NCI-H446 treated with DMSO at 0.1 percent for 48 hours (cell line): ENCODE data around the gene RTN4RL1.

Experiments used
- DNase-seq: peaks from one replicate; lab custom pipeline; 2025; lab: John Stamatoyannopoulos, UW

The RTN4RL1 gene

GRCh38 chr17:1918346-1919162 is 106.6 kb downstream of the RTN4RL1 start:
- no peak for DNase-seq

DNA sequence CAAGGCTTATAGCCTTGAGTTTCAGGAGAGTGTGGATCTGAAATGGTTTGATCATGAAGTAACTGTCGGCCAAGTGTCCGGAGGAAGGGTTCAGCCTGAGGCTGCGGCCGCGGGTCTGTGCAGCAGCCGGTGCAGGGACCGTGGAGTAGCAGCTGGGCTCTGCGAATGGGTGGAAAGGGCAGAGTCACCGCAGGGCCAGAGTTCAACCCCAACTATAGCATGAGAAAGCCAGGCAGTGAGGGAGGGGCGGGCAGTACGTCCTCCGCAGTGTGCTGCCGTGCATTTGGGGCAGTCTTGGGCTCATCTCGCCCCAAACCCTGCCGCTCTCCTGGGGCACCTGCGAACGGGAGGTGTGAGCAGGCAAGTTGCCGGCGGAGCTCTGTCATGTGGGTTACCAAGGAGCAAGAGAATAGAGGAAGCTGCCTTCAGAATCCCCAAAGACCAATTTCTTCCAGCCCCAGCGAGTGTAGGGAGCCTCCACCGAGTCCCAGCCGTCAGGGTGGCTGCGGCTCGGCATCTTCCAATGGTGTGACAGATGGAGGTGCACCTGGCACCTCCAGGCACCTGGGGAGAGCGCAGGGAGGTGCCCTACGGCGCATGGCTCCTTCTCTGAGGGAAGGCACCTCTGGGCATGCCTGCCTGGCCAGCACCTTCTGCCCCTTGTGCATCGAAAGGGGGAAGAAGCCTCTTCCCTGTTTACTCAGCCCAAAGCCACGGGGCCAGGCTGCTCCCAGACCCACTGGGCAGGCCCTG is 108.0 kb downstream of the RTN4RL1 start:
- no peak for DNase-seq

- no peak for DNase-seq
These were observed 108.8 kb downstream of the RTN4RL1 start for GRCh38 chr17:1916316-1916715.

- DNase-seq = no peak
These were observed 109.2 kb downstream of the RTN4RL1 start for GRCh38 chr17:1915889-1916288.

- DNase-seq = no peak
These were observed 110.5 kb downstream of the RTN4RL1 start for GRCh38 chr17:1914661-1915083.

DNA sequence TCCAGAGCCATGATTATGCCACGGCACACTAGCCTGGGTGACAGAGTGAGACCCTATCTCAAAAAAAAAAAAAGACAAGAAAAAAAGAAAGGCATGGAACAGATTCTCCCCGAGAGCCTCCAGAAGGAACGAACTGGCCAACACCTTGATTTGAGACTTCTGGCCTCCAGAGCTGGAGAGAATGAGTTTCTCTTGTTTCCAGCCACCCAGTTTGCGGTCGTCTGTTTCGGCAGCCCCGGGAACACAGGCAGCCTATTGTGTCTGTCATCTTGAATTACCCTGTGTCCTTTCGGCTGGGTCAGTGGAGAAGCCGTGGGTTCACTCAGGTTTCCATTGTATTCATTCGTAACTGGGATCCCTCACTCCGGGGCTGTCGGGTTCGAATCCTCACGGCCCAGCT is 111.4 kb downstream of the RTN4RL1 start:
- DNase-seq = no peak

DNA sequence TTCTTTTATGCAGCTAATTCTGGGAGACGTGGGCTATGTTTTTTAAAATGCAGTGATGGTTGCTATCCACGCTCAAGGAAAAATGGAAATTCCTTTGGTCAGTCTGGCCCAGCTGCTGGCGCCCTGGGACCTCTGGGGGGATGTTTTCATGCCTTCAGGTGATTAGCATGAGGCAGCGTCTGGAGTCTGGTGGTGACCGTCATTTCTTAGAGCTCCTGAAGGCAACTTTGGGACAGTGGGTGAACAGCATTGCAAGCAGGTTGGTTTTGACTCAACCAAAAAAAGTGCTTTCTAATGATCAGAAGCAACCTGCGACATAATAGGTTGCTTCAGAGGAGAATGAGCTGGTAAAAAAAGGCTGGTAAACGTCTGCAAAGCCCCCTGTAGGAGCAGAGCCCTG is 113.0 kb downstream of the RTN4RL1 start:
- DNase-seq = no peak

DNA sequence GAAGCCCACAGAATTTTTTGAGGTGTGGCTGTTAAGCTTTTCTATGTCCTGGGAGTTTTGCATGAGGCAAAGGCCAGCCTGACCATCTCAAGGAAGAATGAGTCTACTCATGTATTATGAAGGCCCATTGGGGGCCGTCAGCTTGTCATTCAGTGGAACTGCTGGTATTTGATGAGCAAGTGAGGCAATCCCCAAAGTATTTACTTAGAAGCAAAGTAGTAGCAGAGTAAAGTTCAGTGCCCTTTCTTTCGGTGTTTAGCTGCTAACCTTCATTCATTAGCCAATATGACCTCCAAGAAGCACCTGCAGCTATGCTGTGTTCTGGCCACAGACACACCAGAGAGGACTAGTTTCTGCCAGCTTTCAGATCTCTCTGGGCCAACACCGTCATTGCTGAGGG is 115.1 kb downstream of the RTN4RL1 start:
- DNase-seq = no peak

DNA sequence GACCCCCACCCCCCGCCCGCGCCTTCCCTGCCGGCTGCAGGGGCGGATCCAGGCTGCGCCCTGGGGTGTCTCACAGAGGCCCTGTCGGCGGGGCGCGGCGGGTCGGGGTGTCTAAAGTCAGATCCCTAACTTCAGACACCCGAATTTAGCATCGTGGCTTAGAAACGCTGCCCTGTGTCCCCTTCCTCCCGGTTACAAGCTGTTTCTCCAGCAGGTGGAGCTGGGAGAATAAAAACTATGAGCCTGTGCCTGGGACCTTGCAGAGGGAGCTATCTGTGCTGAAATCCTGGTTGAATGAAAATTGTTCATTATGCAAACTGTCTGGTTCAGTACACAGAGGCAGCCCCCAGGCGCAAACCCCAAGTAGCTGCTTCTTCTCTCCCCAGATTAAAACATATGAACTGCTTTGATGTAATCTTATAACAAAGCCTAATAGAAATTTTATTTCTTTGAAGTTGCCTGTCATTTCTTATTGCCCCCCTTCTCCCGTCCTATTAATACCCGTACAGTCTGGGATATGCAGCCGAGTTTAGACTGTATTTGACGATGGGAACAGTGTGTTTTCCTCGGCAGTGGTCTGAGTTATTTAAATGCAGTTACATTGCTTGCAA is 116.3 kb downstream of the RTN4RL1 start:
- no peak for DNase-seq

- DNase-seq = no peak
These were observed 117.0 kb downstream of the RTN4RL1 start for GRCh38 chr17:1907909-1908698.

GRCh38 chr17:1907216-1907631 is 117.9 kb downstream of the RTN4RL1 start:
- DNase-seq = no peak

GRCh38 chr17:1906662-1907101 is 118.5 kb downstream of the RTN4RL1 start:
- DNase-seq = no peak

- no peak for DNase-seq
These were observed 119.8 kb downstream of the RTN4RL1 start for GRCh38 chr17:1905190-1905913.

- DNase-seq = no peak
These were observed 120.6 kb downstream of the RTN4RL1 start for GRCh38 chr17:1904273-1905182.

- no peak for DNase-seq
These were observed 125.6 kb downstream of the RTN4RL1 start for GRCh38 chr17:1899403-1900000.

GRCh38 chr17:1898872-1899271 is 126.3 kb downstream of the RTN4RL1 start:
- DNase-seq = no peak

- DNase-seq = no peak
These were observed 126.8 kb downstream of the RTN4RL1 start for GRCh38 chr17:1898332-1898731.

- no peak for DNase-seq
These were observed 128.0 kb downstream of the RTN4RL1 start for GRCh38 chr17:1897105-1897656.
